H9 (cell line): Measurements from ENCODE around the gene RNGTT. TPM values are rescaled to one million over a fixed set of nuclear protein-coding genes. Genes with fewer than 3 reads are reported as not detected.

Experiments
- DNase-seq: peaks from one replicate; pipeline ENCODE4 v3.0.0-alpha.2; 2017
- H2AFZ ChIP-seq: one replicate; pipeline ENCODE4 v1.6.1; 2013; ENCODE audit warnings: mild to moderate bottlenecking, low read length, control low read depth, moderate library complexity
- H2AK5ac ChIP-seq: 2 replicates; pipeline ENCODE4 v1.6.1; 2013; ENCODE audit warnings: low read length, control low read depth, mixed read lengths; ENCODE audit not compliant: insufficient read length
- H2BK120ac ChIP-seq: one replicate; pipeline ENCODE4 v1.6.1; 2013; ENCODE audit warnings: low read depth, mild to moderate bottlenecking, low read length, control low read depth, inconsistent platforms; ENCODE audit not compliant: poor library complexity, severe bottlenecking
- H2BK12ac ChIP-seq: 2 replicates; pipeline ENCODE4 v1.6.1; 2013; ENCODE audit warnings: low read length, control low read depth, mixed read lengths, low read depth; ENCODE audit not compliant: insufficient read length
- H2BK15ac ChIP-seq: 2 replicates; pipeline ENCODE4 v1.6.1; 2013; ENCODE audit warnings: low read depth, low read length, control low read depth
- H2BK20ac ChIP-seq: one replicate; pipeline ENCODE4 v1.6.1; 2013; ENCODE audit warnings: low read depth, mild to moderate bottlenecking, low read length, control low read depth, inconsistent platforms; ENCODE audit not compliant: poor library complexity, severe bottlenecking
- H2BK5ac ChIP-seq: 2 replicates; pipeline ENCODE4 v1.6.1; 2013; ENCODE audit warnings: low read length, control low read depth, mixed read lengths; ENCODE audit not compliant: insufficient read length
- H3K14ac ChIP-seq: 2 replicates; pipeline ENCODE4 v1.6.1; 2013; ENCODE audit warnings: low read length, control low read depth; ENCODE audit not compliant: insufficient read depth
- H3K18ac ChIP-seq: 2 replicates; pipeline ENCODE4 v1.6.1; 2013; ENCODE audit warnings: low read depth, mild to moderate bottlenecking, mixed read lengths, low read length, control low read depth; ENCODE audit not compliant: insufficient read length
- H3K23ac ChIP-seq: 2 replicates; pipeline ENCODE4 v1.6.1; 2013; ENCODE audit warnings: low read length, control low read depth, mixed read lengths, low read depth; ENCODE audit not compliant: insufficient read length
- H3K23me2 ChIP-seq: 2 replicates; pipeline ENCODE4 v1.6.1; 2013; ENCODE audit warnings: low read depth, mild to moderate bottlenecking, mixed read lengths, low read length, control low read depth; ENCODE audit not compliant: insufficient read length, poor library complexity, severe bottlenecking
- H3K27ac ChIP-seq: 2 replicates; pipeline ENCODE4 v1.5.1; 2013; ENCODE audit warnings: low read length, control low read depth, mixed read lengths, low read depth; ENCODE audit not compliant: insufficient read length
- H3K27me3 ChIP-seq: 2 replicates; pipeline ENCODE4 v1.6.1; 2013; ENCODE audit warnings: low read length, control low read depth, inconsistent platforms; ENCODE audit not compliant: insufficient read depth
- H3K4ac ChIP-seq: 2 replicates; pipeline ENCODE4 v1.6.1; 2013; ENCODE audit warnings: low read depth, mild to moderate bottlenecking, control low read depth, inconsistent platforms, low read length, moderate library complexity
- H3K4me1 ChIP-seq: 2 replicates; pipeline ENCODE4 v1.6.1; 2013; ENCODE audit warnings: low read length, control low read depth, inconsistent platforms; ENCODE audit not compliant: insufficient read depth
- H3K4me2 ChIP-seq: 2 replicates; pipeline ENCODE4 v1.6.1; 2013; ENCODE audit warnings: low read length, control low read depth, mixed read lengths; ENCODE audit not compliant: insufficient read length, insufficient read depth
- H3K56ac ChIP-seq: 2 replicates; pipeline ENCODE4 v1.6.1; 2013; ENCODE audit warnings: low read depth, mild to moderate bottlenecking, mixed read lengths, low read length, control low read depth; ENCODE audit not compliant: insufficient read length
- H3K79me1 ChIP-seq: 2 replicates; pipeline ENCODE4 v1.6.1; 2013; ENCODE audit warnings: low read depth, mild to moderate bottlenecking, moderate library complexity, low read length, control low read depth, inconsistent platforms; ENCODE audit not compliant: insufficient read depth, poor library complexity, severe bottlenecking
- H3K79me2 ChIP-seq: 2 replicates; pipeline ENCODE4 v1.6.1; 2013; ENCODE audit warnings: low read length, control low read depth, inconsistent platforms; ENCODE audit not compliant: insufficient read depth
- H3K9ac ChIP-seq: 2 replicates; pipeline ENCODE4 v1.6.1; 2013; ENCODE audit warnings: low read length, control low read depth, mixed read lengths; ENCODE audit not compliant: insufficient read length; ENCODE audit errors: extremely low read depth
- H3K9me3 ChIP-seq: one replicate; pipeline ENCODE4 v1.6.1; 2013; ENCODE audit warnings: low read depth, low read length, inconsistent platforms; ENCODE audit not compliant: control insufficient read depth
- H3T11ph ChIP-seq: one replicate; pipeline ENCODE4 v1.6.1; 2013; ENCODE audit warnings: mild to moderate bottlenecking, low read length, control low read depth, inconsistent platforms
- H4K20me1 ChIP-seq: one replicate; pipeline ENCODE4 v1.6.1; 2013; ENCODE audit not compliant: control insufficient read depth, insufficient read length, insufficient read depth
- H4K5ac ChIP-seq: 2 replicates; pipeline ENCODE4 v1.6.1; 2013; ENCODE audit warnings: low read depth, mild to moderate bottlenecking, mixed read lengths, low read length, control low read depth; ENCODE audit not compliant: insufficient read length
- H4K8ac ChIP-seq: replicated peaks from 2 replicates; pipeline ENCODE4 v1.6.1; 2013; ENCODE audit warnings: low read length, control low read depth, mixed read lengths, low read depth; ENCODE audit not compliant: insufficient read length
- H4K91ac ChIP-seq: 2 replicates; pipeline ENCODE4 v1.6.1; 2013; ENCODE audit warnings: low read depth, mild to moderate bottlenecking, moderate library complexity, mixed read lengths, low read length, control low read depth; ENCODE audit not compliant: insufficient read length
- H3K27ac Mint-ChIP-seq, 3 experiments: 2 replicates in 2 of 3; 3 replicates in 1 of 3; pipeline ENCODE4 v1.8.0; 2020 to 2021; ENCODE audit warnings: mixed read lengths in 3 of 3, mild to moderate bottlenecking in 1 of 3, moderate library complexity in 1 of 3
- H3K27me3 Mint-ChIP-seq: 2 replicates; pipeline ENCODE4 v1.8.0; 2021; ENCODE audit warnings: low read depth, mild to moderate bottlenecking, moderate library complexity, mixed read lengths
- H3K36me3 Mint-ChIP-seq, 3 experiments: 2 replicates in 2 of 3; 3 replicates in 1 of 3; pipeline ENCODE4 v1.8.0; 2020 to 2021; ENCODE audit warnings: low read depth in 3 of 3, mixed read lengths in 3 of 3; ENCODE audit not compliant: insufficient read depth in 1 of 3
- H3K4me1 Mint-ChIP-seq, 2 experiments: 2 replicates each; pipeline ENCODE4 v1.8.0; 2020; ENCODE audit warnings: mixed read lengths in 2 of 2
- H3K4me3 Mint-ChIP-seq, 2 experiments: 2 replicates in 1 of 2; 3 replicates in 1 of 2; pipeline ENCODE4 v1.8.0; 2020 to 2021; ENCODE audit warnings: mild to moderate bottlenecking in 2 of 2, mixed read lengths in 2 of 2, moderate library complexity in 1 of 2
- H3K9me3 Mint-ChIP-seq, 2 experiments: 2 replicates in 1 of 2; 3 replicates in 1 of 2; pipeline ENCODE4 v1.8.0; 2020; ENCODE audit warnings: mild to moderate bottlenecking in 2 of 2, mixed read lengths in 2 of 2, moderate library complexity in 1 of 2
- CTCF ChIP-seq: fragments of 200-600 bp; sonication (generic); conservative IDR thresholded peaks from 3 replicates; pipeline ENCODE4 v1.8.0; 2021; ENCODE audit warnings: antibody characterized with exemption, mild to moderate bottlenecking
- WGBS: extraction: QIAGEN DNeasy Blood & Tissue Kit; methylation state at CpG from one replicate; pipeline ENCODE4 v1.1.7; 2013; ENCODE audit warnings: missing lambda C conversion rate, low lambda C conversion rate, mixed read lengths; ENCODE audit not compliant: insufficient read length; ENCODE audit errors: extremely low coverage; 5-methylcytosine and 5-hydroxymethylcytosine counted together
- total RNA-seq: library from RNA; stranded (reverse); gene quantifications from 2 replicates; pipeline ENCODE4 v1.2.1, GENCODE V29; 2021

RNGTT gene
- total RNA-seq, 1 experiment from 2014 or later = 20.5 TPM

GRCh38 chr6:88586371-88587149 lies 376.9 kb downstream of the RNGTT start:
- H3K56ac ChIP-seq = no peak overlapping the region
- Mint-ChIP-seq H3K36me3 (peaks cover 0 to 10% (median 2%) of the 10 kb centered on the region in 3 experiments; a peak in 4 of 7 replicates), H3K4me1 (peaks cover 30 to 33% of the 10 kb centered on the region in 2 experiments), H3K4me3 (no peak overlapping the region), H3K9me3 (peaks cover 7 to 18% of the 10 kb centered on the region in 2 experiments), H3K27me3 (peaks cover 2% of the 10 kb centered on the region), H3K27ac (no peak overlapping the region)
- no peak for TF ChIP-seq CTCF
- H4K8ac ChIP-seq = no peak overlapping the region
- H3K4ac ChIP-seq = no peak overlapping the region
- no peak overlapping the region for H4K5ac ChIP-seq
- H3K79me2 ChIP-seq = no peaks in the 10 kb centered on the region
- H3K27ac ChIP-seq = no peak overlapping the region
- no peak overlapping the region for H2BK20ac ChIP-seq
- no peak overlapping the region for H3K4me2 ChIP-seq
- H3K9ac ChIP-seq = no peak overlapping the region
- no peak for DNase-seq
- no peak overlapping the region for H4K91ac ChIP-seq
- H4K20me1 ChIP-seq = no peaks in the 10 kb centered on the region
- H3K14ac ChIP-seq = no peak overlapping the region; the same call in 1 of the 2 replicates
- no peak overlapping the region for H3T11ph ChIP-seq
- H3K79me1 ChIP-seq = no peaks in the 10 kb centered on the region
- no peaks in the 10 kb centered on the region for H3K23me2 ChIP-seq
- H3K9me3 ChIP-seq = no peaks in the 10 kb centered on the region
- no peak overlapping the region for H3K23ac ChIP-seq
- no peak overlapping the region for H2BK5ac ChIP-seq
- WGBS = no CpG with 5 or more reads among the region's 23 CpGs
- no peak overlapping the region for H2BK12ac ChIP-seq
- no peak overlapping the region for H3K18ac ChIP-seq
- H3K4me1 ChIP-seq = peaks cover 4% of the 10 kb centered on the region; the same call in 1 of the 2 replicates
- no peak overlapping the region for H2BK120ac ChIP-seq
- no peak overlapping the region for H2AFZ ChIP-seq
- no peak overlapping the region for H2BK15ac ChIP-seq
- no peaks in the 10 kb centered on the region for H3K27me3 ChIP-seq
- H2AK5ac ChIP-seq = no peak overlapping the region
